ENCODE results near the gene PLA2G2A.

PLA2G2A gene

GRCh38 chr1:19955534-19956170 is 23.8 kb downstream of the PLA2G2A start:
- Histone ChIP-seq H4K20me1 (ENCODE audit: insufficient read depth, low read length) (no peaks in the 10 kb centered on the region), H2AFZ (ENCODE audit: low read length) (no peak overlapping the region), H3K4me3 (ENCODE audit: low read depth, low read length, poor library complexity, severe bottlenecking) (no peak overlapping the region), H3K79me2 (ENCODE audit: insufficient read depth, low read length) (no peaks in the 10 kb centered on the region), H3K9me2 (ENCODE audit: low read depth, low read length) (no peaks in the 10 kb centered on the region), H3F3A (ENCODE audit: insufficient read depth, low read length) (no peaks in the 10 kb centered on the region), H3K27me3 (ENCODE audit: insufficient read depth, low read length) (no peaks in the 10 kb centered on the region; the same call in 1 of the 2 replicates), H3K9ac (ENCODE audit: low read length) (no peak overlapping the region), H3K4me1 (ENCODE audit: insufficient read depth, low read length, severe bottlenecking) (no peaks in the 10 kb centered on the region), H3K9me3 (ENCODE audit: low read length) (0 out of 2 replicates have a peak, but pooled peaks cover 3% of the 10 kb centered on the region), H3K36me3 (ENCODE audit: insufficient read depth, low read length) (no peaks in the 10 kb centered on the region; the same call in 1 of the 2 replicates), H3K27ac (ENCODE audit: low read depth, low read length, poor library complexity, severe bottlenecking) (no peak overlapping the region), H3K4me2 (ENCODE audit: low read length) (no peak overlapping the region)
- TF ChIP-seq EZH2 (IDR thresholded peaks at IDR 0.05; ENCODE audit: borderline replicate concordance, low read length) (no peak), CTCF (IDR thresholded peaks at IDR 0.05; ENCODE audit: low read length) (no peak)

DNA sequence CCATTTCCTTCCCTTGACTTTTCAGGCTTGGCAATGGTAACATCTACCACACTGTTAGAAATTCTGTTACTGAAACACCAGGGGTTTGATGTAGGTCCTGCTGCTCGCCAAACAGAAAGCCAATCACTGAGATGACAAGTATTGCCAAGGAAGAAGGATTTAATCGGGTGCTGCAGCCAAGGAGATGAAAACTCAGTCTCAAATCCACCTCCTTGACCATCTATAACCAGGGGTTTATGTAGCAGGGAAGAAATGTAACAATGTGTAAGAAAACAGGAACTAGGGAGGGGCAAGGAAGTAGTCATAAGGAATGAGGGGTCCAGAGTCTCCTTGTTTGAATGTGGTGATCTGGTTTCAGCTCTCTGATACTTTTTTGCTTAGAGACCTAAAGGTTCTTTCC is 25.4 kb downstream of the PLA2G2A start:
- no peaks in the 10 kb centered on the region; the same call in 1 of the 2 replicates for H3K36me3 ChIP-seq (ENCODE audit: insufficient read depth, low read length)
- no peaks in the 10 kb centered on the region for H4K20me1 ChIP-seq (ENCODE audit: insufficient read depth, low read length)
- no peak overlapping the region for H3K27ac ChIP-seq (ENCODE audit: low read depth, low read length, poor library complexity, severe bottlenecking)
- H3K4me1 ChIP-seq (ENCODE audit: insufficient read depth, low read length, severe bottlenecking): no peaks in the 10 kb centered on the region
- no peak overlapping the region for H3K4me3 ChIP-seq (ENCODE audit: low read depth, low read length, poor library complexity, severe bottlenecking)
- no peak for TF ChIP-seq EZH2 (IDR thresholded peaks at IDR 0.05; ENCODE audit: borderline replicate concordance, low read length)
- no peak for TF ChIP-seq CTCF (IDR thresholded peaks at IDR 0.05; ENCODE audit: low read length)
- H3K9ac ChIP-seq (ENCODE audit: low read length): no peak overlapping the region
- no peaks in the 10 kb centered on the region for H3K79me2 ChIP-seq (ENCODE audit: insufficient read depth, low read length)
- no peak overlapping the region for H2AFZ ChIP-seq (ENCODE audit: low read length)
- H3K4me2 ChIP-seq (ENCODE audit: low read length): no peak overlapping the region
- 0 out of 2 replicates have a peak, but pooled peaks cover 3% of the 10 kb centered on the region for H3K9me3 ChIP-seq (ENCODE audit: low read length)
- H3K27me3 ChIP-seq (ENCODE audit: insufficient read depth, low read length): no peaks in the 10 kb centered on the region; the same call in 1 of the 2 replicates
- no peaks in the 10 kb centered on the region for H3K9me2 ChIP-seq (ENCODE audit: low read depth, low read length)
- no peaks in the 10 kb centered on the region for H3F3A ChIP-seq (ENCODE audit: insufficient read depth, low read length)

DNA sequence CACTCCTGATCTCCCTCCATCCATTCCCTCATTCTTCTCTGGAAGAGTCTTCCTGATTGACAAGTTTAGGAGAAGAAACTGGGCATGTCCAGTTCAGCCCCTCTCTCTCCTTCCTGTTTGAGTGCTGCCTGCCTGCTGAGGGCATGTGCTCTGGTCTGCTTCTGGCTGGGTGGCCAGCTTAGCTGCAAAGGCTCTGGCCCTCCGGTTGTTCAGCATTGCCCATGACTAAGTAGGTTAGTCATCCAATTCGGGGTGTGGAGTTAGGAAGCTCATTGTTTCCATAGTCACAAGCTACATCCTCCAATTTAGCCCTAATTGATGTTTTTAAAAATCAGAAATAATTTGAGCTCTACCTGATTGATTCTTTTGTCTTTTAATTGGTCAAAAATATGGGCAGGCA is 30.4 kb downstream of the PLA2G2A start:
- Histone ChIP-seq H3K9me2 (ENCODE audit: low read depth, low read length) (no peaks in the 10 kb centered on the region), H3F3A (ENCODE audit: insufficient read depth, low read length) (no peaks in the 10 kb centered on the region), H3K9ac (ENCODE audit: low read length) (no peak overlapping the region), H4K20me1 (ENCODE audit: insufficient read depth, low read length) (no peaks in the 10 kb centered on the region), H3K4me3 (ENCODE audit: low read depth, low read length, poor library complexity, severe bottlenecking) (no peak overlapping the region), H3K27me3 (ENCODE audit: insufficient read depth, low read length) (no peaks in the 10 kb centered on the region; the same call in 1 of the 2 replicates), H3K79me2 (ENCODE audit: insufficient read depth, low read length) (no peaks in the 10 kb centered on the region), H3K4me1 (ENCODE audit: insufficient read depth, low read length, severe bottlenecking) (no peaks in the 10 kb centered on the region), H3K9me3 (ENCODE audit: low read length) (0 out of 2 replicates have a peak, but pooled peaks cover 2% of the 10 kb centered on the region), H2AFZ (ENCODE audit: low read length) (no peak overlapping the region), H3K36me3 (ENCODE audit: insufficient read depth, low read length) (no peaks in the 10 kb centered on the region; the same call in 1 of the 2 replicates), H3K27ac (ENCODE audit: low read depth, low read length, poor library complexity, severe bottlenecking) (no peak overlapping the region), H3K4me2 (ENCODE audit: low read length) (no peak overlapping the region)
- TF ChIP-seq CTCF (IDR thresholded peaks at IDR 0.05; ENCODE audit: low read length) (no peak), EZH2 (IDR thresholded peaks at IDR 0.05; ENCODE audit: borderline replicate concordance, low read length) (no peak)

Data from OCI-LY1 (cell line).